ENCODE results near the gene RNF32. TPM values are rescaled to one million over a fixed set of nuclear protein-coding genes. Genes with fewer than 3 reads are reported as not detected.
"Not testable (repeated sequence)": the region's sequence is repeated elsewhere in the genome, so short reads cannot be mapped to it uniquely, and the experiment has no call there.

Gene RNF32
- total RNA-seq, 2 donors from 2014 or later: 2.4 to 7.3 TPM

DNA sequence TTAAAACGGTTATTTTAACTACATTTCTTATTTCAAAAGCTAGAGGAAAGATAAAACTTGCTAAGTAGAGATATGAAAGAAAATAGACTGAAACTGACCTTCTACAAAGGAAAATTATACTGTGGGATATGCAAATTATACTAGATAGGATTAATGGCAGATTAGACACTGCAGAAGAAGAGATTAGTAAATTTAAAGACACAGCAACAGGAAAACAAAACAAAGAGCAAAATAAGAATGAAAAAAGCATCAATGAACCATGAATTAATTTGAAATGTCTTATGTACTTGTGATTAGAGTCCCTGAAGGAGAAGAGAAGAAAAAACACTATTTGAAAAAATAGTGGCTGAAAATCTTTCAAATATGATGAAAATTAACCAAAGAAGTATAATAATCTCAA is 52.3 kb downstream of the RNF32 start:
- TF ChIP-seq POLR2AphosphoS5 (IDR thresholded peaks at IDR 0.05): no peak
- TF ChIP-seq POLR2A (IDR thresholded peaks at IDR 0.05): no peak
- no peak for TF ChIP-seq CTCF (IDR thresholded peaks at IDR 0.05)
- H3K27me3 ChIP-seq (replicated peaks; ENCODE audit: insufficient read depth): no peaks in the 10 kb centered on the region
- no peaks in the 10 kb centered on the region for H3K36me3 ChIP-seq
- 93% methylated on average over 1 of the region's 1 CpG for WGBS
- no peaks in the 10 kb centered on the region for H3K4me1 ChIP-seq (replicated peaks)
- no peak for DNase-seq (ENCODE audit: low spot score)
- H3K4me3 ChIP-seq: no peak overlapping the region
- H3K9me3 ChIP-seq: no peaks in the 10 kb centered on the region
- H3K27ac ChIP-seq: no peak overlapping the region
- intact Hi-C loops (cut with DNase I): no loop called here

- Histone ChIP-seq H3K4me1 (replicated peaks) (no peaks in the 10 kb centered on the region), H3K27ac (no peak overlapping the region), H3K9me3 (no peaks in the 10 kb centered on the region), H3K36me3 (no peaks in the 10 kb centered on the region), H3K27me3 (replicated peaks; ENCODE audit: insufficient read depth) (no peaks in the 10 kb centered on the region), H3K4me3 (no peak overlapping the region)
- WGBS: 46% methylated on average over 3 of the region's 3 CpGs
- TF ChIP-seq POLR2A (IDR thresholded peaks at IDR 0.05): no peak
- TF ChIP-seq POLR2AphosphoS5 (IDR thresholded peaks at IDR 0.05): peak; percentile 61
- no peak for DNase-seq (ENCODE audit: low spot score)
- intact Hi-C loops (cut with DNase I): no loop called here
Measured at GRCh38 chr7:156693627-156694026, 53.1 kb downstream of the RNF32 start.

- H3K27ac ChIP-seq; DNase-seq (ENCODE audit: low spot score); H3K36me3 ChIP-seq; H3K27me3 ChIP-seq (replicated peaks; ENCODE audit: insufficient read depth); H3K9me3 ChIP-seq; intact Hi-C loops (cut with DNase I); H3K4me3 ChIP-seq; H3K4me1 ChIP-seq (replicated peaks): not testable (repeated sequence)
- 96% methylated on average over 9 of the region's 9 CpGs for WGBS
Measured at GRCh38 chr7:156697283-156697682, 56.7 kb downstream of the RNF32 start.

GRCh38 chr7:156698512-156698911 is 57.9 kb downstream of the RNF32 start:
- DNase-seq (ENCODE audit: low spot score); H3K4me3 ChIP-seq; intact Hi-C loops (cut with DNase I); H3K27ac ChIP-seq; H3K36me3 ChIP-seq; H3K27me3 ChIP-seq (replicated peaks; ENCODE audit: insufficient read depth); H3K9me3 ChIP-seq; H3K4me1 ChIP-seq (replicated peaks): not testable (repeated sequence)
- WGBS: 97% methylated on average over 4 of the region's 4 CpGs

- H3K4me3 ChIP-seq; H3K4me1 ChIP-seq (replicated peaks); intact Hi-C loops (cut with DNase I); H3K27ac ChIP-seq; H3K36me3 ChIP-seq; DNase-seq (ENCODE audit: low spot score); H3K9me3 ChIP-seq; H3K27me3 ChIP-seq (replicated peaks; ENCODE audit: insufficient read depth): not testable (repeated sequence)
- 97% methylated on average over 1 of the region's 1 CpG for WGBS
Measured at GRCh38 chr7:156701787-156702186, 61.2 kb downstream of the RNF32 start.

DNA sequence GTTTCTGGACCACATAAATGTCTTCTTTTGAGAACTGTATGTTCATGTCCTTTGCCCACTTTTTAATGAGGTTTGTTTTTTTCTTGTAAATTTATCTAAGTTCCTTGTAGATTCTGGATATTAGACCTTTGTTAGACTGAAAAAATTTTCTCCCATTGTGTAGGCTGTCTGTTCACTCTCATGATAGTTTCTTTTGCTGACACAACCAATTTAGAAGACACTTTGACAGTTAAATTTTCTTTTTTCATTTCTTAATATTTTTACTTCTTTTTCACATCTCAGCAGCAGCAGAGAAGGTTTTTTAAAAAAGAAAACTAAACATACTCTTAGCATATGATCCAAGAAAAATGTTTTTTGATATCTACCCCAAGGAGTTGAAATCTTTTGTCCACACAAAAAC is 61.8 kb downstream of the RNF32 start:
- Histone ChIP-seq H3K27me3 (replicated peaks; ENCODE audit: insufficient read depth) (no peaks in the 10 kb centered on the region), H3K4me3 (no peak overlapping the region), H3K27ac (no peak overlapping the region), H3K4me1 (replicated peaks) (no peaks in the 10 kb centered on the region), H3K36me3 (no peaks in the 10 kb centered on the region), H3K9me3 (no peaks in the 10 kb centered on the region)
- TF ChIP-seq POLR2A (IDR thresholded peaks at IDR 0.05) (no peak), CTCF (IDR thresholded peaks at IDR 0.05) (no peak), POLR2AphosphoS5 (IDR thresholded peaks at IDR 0.05) (no peak)
- DNase-seq (ENCODE audit: low spot score): no peak
- intact Hi-C loops (cut with DNase I): no loop called here

DNA sequence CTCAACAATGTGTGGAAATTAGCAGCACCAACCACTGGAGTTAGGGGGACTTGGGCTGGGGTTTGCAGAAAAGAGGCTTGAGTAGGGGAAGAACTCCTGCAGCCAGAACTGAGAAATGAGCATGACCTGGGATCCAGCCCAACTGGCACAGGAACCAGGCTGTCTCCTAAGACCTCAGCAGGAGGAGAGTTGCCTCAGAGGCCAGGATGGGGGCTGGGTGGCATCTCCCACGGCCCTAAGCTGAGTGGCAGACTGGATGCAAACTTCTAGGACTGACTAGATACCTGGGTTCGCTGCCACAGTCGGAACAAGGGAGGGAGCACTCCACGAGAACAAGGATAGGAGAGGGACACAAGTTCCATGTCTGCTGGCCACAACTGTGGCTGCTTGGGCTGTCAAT is 62.6 kb downstream of the RNF32 start:
- no peaks in the 10 kb centered on the region for H3K27me3 ChIP-seq (replicated peaks; ENCODE audit: insufficient read depth)
- H3K4me1 ChIP-seq (replicated peaks): no peaks in the 10 kb centered on the region
- H3K9me3 ChIP-seq: no peaks in the 10 kb centered on the region
- H3K27ac ChIP-seq: no peak overlapping the region
- TF ChIP-seq CTCF (IDR thresholded peaks at IDR 0.05) (no peak), POLR2A (IDR thresholded peaks at IDR 0.05) (no peak), POLR2AphosphoS5 (IDR thresholded peaks at IDR 0.05) (no peak)
- DNase-seq (ENCODE audit: low spot score): no peak
- H3K4me3 ChIP-seq: no peak overlapping the region
- intact Hi-C loops (cut with DNase I): no loop called here
- H3K36me3 ChIP-seq: no peaks in the 10 kb centered on the region
- 87% methylated on average over 4 of the region's 4 CpGs for WGBS
